Peyer's patch (tissue), 4 donors: ENCODE measurements around the gene TNFRSF8.
"Not testable (repeated sequence)": the region's sequence is repeated elsewhere in the genome, so short reads cannot be mapped to it uniquely, and the experiment has no call there.

ENCODE experiments used
- POLR2A ChIP-seq, 2 donors: fragments of 450-650 bp; IDR thresholded peaks; one replicate each; pipeline ENCODE4 v1.5.1; 2017; ENCODE audit warnings: antibody characterized with exemption in 2 of 2, mild to moderate bottlenecking in 2 of 2, moderate library complexity in 2 of 2
- TF ChIP-seq, protein P1 (sequence below), 6 experiments: fragments of 450-650 bp in 4 of 6; fragments of 200-600 bp in 2 of 6; sonication (generic) in 1 of 6; IDR thresholded peaks; one replicate each; pipeline ENCODE4 v1.5.1; 2017 to 2019; ENCODE audit warnings: antibody characterized with exemption in 6 of 6, mild to moderate bottlenecking in 3 of 6, moderate library complexity in 1 of 6

DNA sequence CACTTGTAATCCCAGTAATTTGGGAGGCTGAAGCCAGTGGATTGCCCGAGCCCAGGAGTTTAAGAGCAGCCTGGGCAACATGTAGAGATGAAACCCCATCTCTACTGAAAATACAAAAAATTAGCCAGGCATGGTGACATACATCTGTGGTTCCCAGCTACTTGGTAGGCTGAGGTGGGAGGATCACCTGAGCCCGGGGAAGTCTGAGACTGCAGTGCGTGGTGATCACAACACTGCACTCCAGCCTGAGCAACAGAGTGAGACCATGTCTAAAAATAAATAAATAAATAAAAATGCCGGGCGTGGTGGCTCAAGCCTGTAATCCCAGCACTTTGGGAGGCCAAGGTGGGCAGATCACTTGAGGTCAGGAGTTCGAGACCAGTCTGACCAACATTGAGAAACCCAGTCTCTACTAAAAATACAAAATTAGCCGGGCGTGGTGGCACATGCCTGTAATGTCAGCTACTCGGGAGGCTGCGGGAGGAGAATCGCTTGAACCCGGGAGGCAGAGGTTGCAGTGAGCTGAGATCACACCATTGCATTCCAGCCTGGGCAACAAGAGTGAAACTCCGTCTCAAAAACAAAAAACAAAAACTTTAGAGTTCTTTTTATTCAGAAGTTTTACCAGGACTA, 23.2 kb upstream of the TNFRSF8 start:
- TF ChIP-seq, protein P1, sequence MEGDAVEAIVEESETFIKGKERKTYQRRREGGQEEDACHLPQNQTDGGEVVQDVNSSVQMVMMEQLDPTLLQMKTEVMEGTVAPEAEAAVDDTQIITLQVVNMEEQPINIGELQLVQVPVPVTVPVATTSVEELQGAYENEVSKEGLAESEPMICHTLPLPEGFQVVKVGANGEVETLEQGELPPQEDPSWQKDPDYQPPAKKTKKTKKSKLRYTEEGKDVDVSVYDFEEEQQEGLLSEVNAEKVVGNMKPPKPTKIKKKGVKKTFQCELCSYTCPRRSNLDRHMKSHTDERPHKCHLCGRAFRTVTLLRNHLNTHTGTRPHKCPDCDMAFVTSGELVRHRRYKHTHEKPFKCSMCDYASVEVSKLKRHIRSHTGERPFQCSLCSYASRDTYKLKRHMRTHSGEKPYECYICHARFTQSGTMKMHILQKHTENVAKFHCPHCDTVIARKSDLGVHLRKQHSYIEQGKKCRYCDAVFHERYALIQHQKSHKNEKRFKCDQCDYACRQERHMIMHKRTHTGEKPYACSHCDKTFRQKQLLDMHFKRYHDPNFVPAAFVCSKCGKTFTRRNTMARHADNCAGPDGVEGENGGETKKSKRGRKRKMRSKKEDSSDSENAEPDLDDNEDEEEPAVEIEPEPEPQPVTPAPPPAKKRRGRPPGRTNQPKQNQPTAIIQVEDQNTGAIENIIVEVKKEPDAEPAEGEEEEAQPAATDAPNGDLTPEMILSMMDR (IDR thresholded peaks at IDR 0.05), result not testable (repeated sequence)
- TF ChIP-seq POLR2A (IDR thresholded peaks at IDR 0.05), result not testable (repeated sequence)
